CD14-positive monocyte (primary cell): ENCODE data around the gene LRRC34. TPM values are rescaled to one million over a fixed set of nuclear protein-coding genes. Genes with fewer than 3 reads are reported as not detected.

Experiments used
- DNase-seq, 3 donors: peaks; one replicate each; pipeline ENCODE4 v3.0.0-alpha.2; 2011 to 2022
- H2AFZ ChIP-seq: 2 replicates; pipeline ENCODE4 v1.6.0; 2012; ENCODE audit warnings: mild to moderate bottlenecking, low read depth, low read length, inconsistent platforms; ENCODE audit not compliant: insufficient read depth, poor library complexity, severe bottlenecking
- H3K27ac ChIP-seq, 2 donors: 1 replicate in 1 of 2; 2 replicates in 1 of 2; pipeline ENCODE4 v1.5.1; 2012 to 2013; ENCODE audit warnings: low read length in 2 of 2, control low read depth in 1 of 2, inconsistent platforms in 1 of 2, low read depth in 1 of 2, mild to moderate bottlenecking in 1 of 2
- H3K27me3 ChIP-seq, 2 donors: one replicate each; pipeline versions ENCODE4 v1.6.0 to v1.6.1; 2011 to 2013; ENCODE audit warnings: low read length in 2 of 2; ENCODE audit not compliant: control insufficient read depth in 2 of 2, insufficient read depth in 2 of 2
- H3K36me3 ChIP-seq, 2 donors: replicated peaks in 1 of 2; 1 replicate in 1 of 2; 2 replicates in 1 of 2; pipeline versions ENCODE4 v1.5.1 to v1.6.1; 2012 to 2013; ENCODE audit warnings: low read length in 2 of 2, control low read depth in 1 of 2, inconsistent platforms in 1 of 2, mild to moderate bottlenecking in 1 of 2; ENCODE audit not compliant: insufficient read depth in 2 of 2, control insufficient read depth in 1 of 2
- H3K4me1 ChIP-seq, 2 donors: 1 replicate in 1 of 2; 2 replicates in 1 of 2; pipeline versions ENCODE4 v1.5.1 to v1.6.1; 2012 to 2013; ENCODE audit warnings: low read length in 2 of 2, control low read depth in 1 of 2, inconsistent platforms in 1 of 2, mild to moderate bottlenecking in 1 of 2, moderate library complexity in 1 of 2; ENCODE audit not compliant: insufficient read depth in 2 of 2, control insufficient read depth in 1 of 2
- H3K4me2 ChIP-seq: replicated peaks from 2 replicates; pipeline ENCODE3; 2012; ENCODE audit warnings: low read length, moderate library complexity, mild to moderate bottlenecking; ENCODE audit not compliant: poor library complexity, severe bottlenecking; ENCODE audit errors: extremely low read depth
- H3K4me3 ChIP-seq, 3 experiments: fragments of 200-600 bp in 1 of 3; sonication (generic) in 1 of 3; replicated peaks in 1 of 3; 1 replicate in 2 of 3; 2 replicates in 1 of 3; pipeline ENCODE4 v1.5.1; 2011 to 2013; ENCODE audit warnings: low read length in 3 of 3, mild to moderate bottlenecking in 3 of 3, control low read depth in 2 of 3, low read depth in 2 of 3, inconsistent platforms in 1 of 3, moderate library complexity in 1 of 3
- H3K79me2 ChIP-seq: 2 replicates; pipeline ENCODE4 v1.6.0; 2012; ENCODE audit warnings: mild to moderate bottlenecking, control low read depth, inconsistent platforms, low read length, moderate library complexity; ENCODE audit not compliant: insufficient read depth
- H3K9ac ChIP-seq: 2 replicates; pipeline ENCODE4 v1.6.0; 2017; ENCODE audit warnings: low read length, mild to moderate bottlenecking; ENCODE audit not compliant: insufficient read depth, poor library complexity, severe bottlenecking
- H3K9me3 ChIP-seq, 2 donors: replicated peaks in 1 of 2; 1 replicate in 1 of 2; 2 replicates in 1 of 2; pipeline versions ENCODE4 v1.5.1 to v1.6.1; 2012 to 2013; ENCODE audit warnings: low read length in 2 of 2, control low read depth in 1 of 2; ENCODE audit not compliant: control insufficient read depth in 1 of 2, insufficient read depth in 1 of 2
- H4K20me1 ChIP-seq: 2 replicates; pipeline ENCODE4 v1.6.0; 2012; ENCODE audit warnings: mild to moderate bottlenecking, low read length, control low read depth, moderate library complexity; ENCODE audit not compliant: insufficient read depth
- H3K27ac Mint-ChIP-seq, 7 donors: one replicate each; pipeline ENCODE4 v1.8.0; 2020; ENCODE audit warnings: mild to moderate bottlenecking in 7 of 7, mixed read lengths in 7 of 7, moderate library complexity in 6 of 7, inconsistent platforms in 2 of 7
- H3K27me3 Mint-ChIP-seq, 3 donors: one replicate each; pipeline ENCODE4 v1.8.0; 2021 to 2022; ENCODE audit warnings: low read depth in 3 of 3, mild to moderate bottlenecking in 3 of 3, mixed read lengths in 3 of 3, moderate library complexity in 3 of 3, inconsistent platforms in 1 of 3
- H3K36me3 Mint-ChIP-seq, 2 donors: one replicate each; pipeline ENCODE4 v1.8.0; 2020; ENCODE audit warnings: mixed read lengths in 2 of 2, inconsistent platforms in 1 of 2, mild to moderate bottlenecking in 1 of 2
- H3K4me1 Mint-ChIP-seq: one replicate; pipeline ENCODE4 v1.8.0; 2020; ENCODE audit warnings: mild to moderate bottlenecking, mixed read lengths
- H3K4me3 Mint-ChIP-seq, 2 donors: one replicate each; pipeline ENCODE4 v1.8.0; 2020; ENCODE audit warnings: mild to moderate bottlenecking in 2 of 2, mixed read lengths in 2 of 2, moderate library complexity in 1 of 2
- H3K9me3 Mint-ChIP-seq, 7 donors: one replicate each; pipeline ENCODE4 v1.8.0; 2020 to 2022; ENCODE audit warnings: mixed read lengths in 7 of 7, mild to moderate bottlenecking in 6 of 7, moderate library complexity in 6 of 7, inconsistent platforms in 2 of 7
- WGBS: methylation state at CpG from one replicate; pipeline ENCODE4 v1.1.5; 2013; ENCODE audit warnings: missing lambda C conversion rate; ENCODE audit not compliant: insufficient coverage; 5-methylcytosine and 5-hydroxymethylcytosine counted together
- intact Hi-C, 2 donors: fragments of 100-400 bp; cut with micrococcal nuclease; formaldehyde crosslinking; loops; one replicate each; pipeline versions ENCODE4 v1.15.0 to v1.15.1; 2023
- polyA plus RNA-seq, 3 donors: library from polyadenylated mRNA; depleted of rRNA in 1 of 3; unstranded in 2 of 3; stranded (reverse) in 1 of 3; fragments of 300-500 nt in 2 of 3; fragments of >200 nt in 1 of 3; fragmentation: Illumina TruSeq in 2 of 3; gene quantifications; 1 replicate in 2 of 3; 2 replicates in 1 of 3; pipeline ENCODE4 v1.2.3, GENCODE V29; 2012 to 2021
- TF ChIP-seq, protein P1 (sequence below): fragments of 200-600 bp; IDR thresholded peaks from one replicate; pipeline ENCODE4 v1.8.0; 2022; ENCODE audit warnings: antibody characterized with exemption, mild to moderate bottlenecking

Gene LRRC34
- polyA plus RNA-seq, 3 donors = 0.25 to 0.61 (median 0.43) TPM

- Mint-ChIP-seq H3K27me3 (peaks cover 3 to 12% (median 7%) of the 10 kb centered on the region in 3 donors), H3K4me1 (peaks cover 4% of the 10 kb centered on the region), H3K27ac (no peak overlapping the region), H3K36me3 (no peaks in the 10 kb centered on the region), H3K9me3 (peaks cover 0 to 4% (median 0%) of the 10 kb centered on the region in 7 donors), H3K4me3 (no peak overlapping the region)
- intact Hi-C loops = no loop called here
- H2AFZ ChIP-seq = no peak overlapping the region
- H3K27ac ChIP-seq = no peak overlapping the region
- H3K79me2 ChIP-seq = no peaks in the 10 kb centered on the region
- no peaks in the 10 kb centered on the region for H3K9me3 ChIP-seq
- no peaks in the 10 kb centered on the region for H3K27me3 ChIP-seq
- WGBS = 100% methylated on average over 1 of the region's 3 CpGs
- no peak overlapping the region for H3K4me2 ChIP-seq
- no peak overlapping the region for H3K4me3 ChIP-seq
- H3K36me3 ChIP-seq = no peaks in the 10 kb centered on the region
- TF ChIP-seq, protein P1, sequence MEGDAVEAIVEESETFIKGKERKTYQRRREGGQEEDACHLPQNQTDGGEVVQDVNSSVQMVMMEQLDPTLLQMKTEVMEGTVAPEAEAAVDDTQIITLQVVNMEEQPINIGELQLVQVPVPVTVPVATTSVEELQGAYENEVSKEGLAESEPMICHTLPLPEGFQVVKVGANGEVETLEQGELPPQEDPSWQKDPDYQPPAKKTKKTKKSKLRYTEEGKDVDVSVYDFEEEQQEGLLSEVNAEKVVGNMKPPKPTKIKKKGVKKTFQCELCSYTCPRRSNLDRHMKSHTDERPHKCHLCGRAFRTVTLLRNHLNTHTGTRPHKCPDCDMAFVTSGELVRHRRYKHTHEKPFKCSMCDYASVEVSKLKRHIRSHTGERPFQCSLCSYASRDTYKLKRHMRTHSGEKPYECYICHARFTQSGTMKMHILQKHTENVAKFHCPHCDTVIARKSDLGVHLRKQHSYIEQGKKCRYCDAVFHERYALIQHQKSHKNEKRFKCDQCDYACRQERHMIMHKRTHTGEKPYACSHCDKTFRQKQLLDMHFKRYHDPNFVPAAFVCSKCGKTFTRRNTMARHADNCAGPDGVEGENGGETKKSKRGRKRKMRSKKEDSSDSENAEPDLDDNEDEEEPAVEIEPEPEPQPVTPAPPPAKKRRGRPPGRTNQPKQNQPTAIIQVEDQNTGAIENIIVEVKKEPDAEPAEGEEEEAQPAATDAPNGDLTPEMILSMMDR = no peak
- H4K20me1 ChIP-seq = no peaks in the 10 kb centered on the region
- no peak overlapping the region for H3K9ac ChIP-seq
- H3K4me1 ChIP-seq = no peaks in the 10 kb centered on the region
- no peak for DNase-seq
Observed at GRCh38 chr3:169748670-169749069, 64.0 kb downstream of the LRRC34 start.

DNA sequence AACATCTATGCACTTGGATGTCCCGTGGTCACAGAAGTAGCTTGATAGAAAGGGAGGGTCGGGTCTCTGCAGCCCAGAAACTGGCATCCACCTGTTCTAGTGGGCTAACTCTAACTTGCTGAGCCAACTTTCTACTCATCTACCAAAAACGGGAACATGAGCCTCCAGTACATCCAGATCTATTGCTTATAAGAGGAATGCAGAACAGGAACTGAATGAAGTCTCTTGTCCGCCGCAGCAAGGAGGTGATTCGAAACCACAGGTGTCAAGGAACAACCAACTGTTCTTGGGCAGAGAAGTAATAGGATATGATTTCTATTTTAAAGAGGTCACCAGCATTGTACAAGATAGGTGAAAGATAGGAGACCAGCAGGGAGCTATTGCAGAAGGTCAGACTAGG is 65.8 kb downstream of the LRRC34 start:
- Mint-ChIP-seq H3K27ac (peak overlapping the region in 1 of 7 donors; percentile 31), H3K27me3 (peaks cover 3 to 7% (median 5%) of the 10 kb centered on the region in 3 donors), H3K9me3 (no peaks in the 10 kb centered on the region), H3K4me1 (peaks cover 4% of the 10 kb centered on the region), H3K36me3 (no peaks in the 10 kb centered on the region), H3K4me3 (no peak overlapping the region)
- Histone ChIP-seq H3K9me3 (no peaks in the 10 kb centered on the region), H3K79me2 (no peaks in the 10 kb centered on the region), H2AFZ (no peak overlapping the region), H4K20me1 (no peaks in the 10 kb centered on the region), H3K27me3 (no peaks in the 10 kb centered on the region), H3K4me3 (no peak overlapping the region), H3K4me2 (no peak overlapping the region), H3K9ac (no peak overlapping the region), H3K4me1 (no peaks in the 10 kb centered on the region), H3K27ac (no peak overlapping the region), H3K36me3 (no peaks in the 10 kb centered on the region)
- DNase-seq = peak in 1 of 3 donors; percentile 13
- TF ChIP-seq, protein P1 = no peak
- intact Hi-C loops = no loop called here
- 0% methylated on average over 3 of the region's 6 CpGs for WGBS
